Naive thymus-derived CD4-positive, alpha-beta T cell (primary cell): ENCODE data around the gene TSPAN9. TPM values are rescaled to one million over a fixed set of nuclear protein-coding genes. Genes with fewer than 3 reads are reported as not detected.
A peak's percentile ranks its signal among the peaks of the same experiment; 100 is the strongest.

Experiments
- ATAC-seq: fragments of 150-1000 bp; cut with Tn5 transposase; 2 replicates; pipeline ENCODE4 v1.10.0; 2021; ENCODE audit warnings: mild to moderate bottlenecking, moderate library complexity
- CTCF ChIA-PET: fragments of 350-600 bp; sonication (Branson Sonifier 250); formaldehyde crosslinking; loops from one replicate; lab custom pipeline; 2021; ENCODE audit warnings: antibody characterized with exemption; lab: Charles Lee
- POLR2A ChIA-PET: fragments of 350-600 bp; sonication (Branson Sonifier 250); formaldehyde crosslinking; loops from one replicate; lab custom pipeline; 2021; ENCODE audit warnings: antibody characterized with exemption, inconsistent platforms; lab: Charles Lee
- DNase-seq, 9 donors: peaks; one replicate each; pipeline versions ENCODE4 v3.0.0 to v3.0.0-alpha.2; 2020 to 2022; ENCODE audit warnings: mixed read lengths in 1 of 9
- H3K27ac ChIP-seq: one replicate; pipeline ENCODE4 v1.7.0; 2013; ENCODE audit warnings: mild to moderate bottlenecking, low read depth, low read length, moderate library complexity
- H3K27me3 ChIP-seq, 2 donors: one replicate each; pipeline ENCODE4 v1.7.0; 2013; ENCODE audit warnings: low read length in 2 of 2, mild to moderate bottlenecking in 2 of 2, moderate library complexity in 2 of 2; ENCODE audit not compliant: control insufficient read depth in 2 of 2, insufficient read depth in 2 of 2
- H3K36me3 ChIP-seq, 3 experiments: 1 replicate in 2 of 3; 2 replicates in 1 of 3; pipeline ENCODE4 v1.7.0; 2013; ENCODE audit warnings: low read length in 3 of 3, mild to moderate bottlenecking in 3 of 3, moderate library complexity in 1 of 3; ENCODE audit not compliant: insufficient read depth in 3 of 3, control insufficient read depth in 2 of 3
- H3K4me1 ChIP-seq, 2 donors: one replicate each; pipeline ENCODE4 v1.7.0; 2013; ENCODE audit warnings: low read length in 2 of 2, mild to moderate bottlenecking in 2 of 2, moderate library complexity in 1 of 2; ENCODE audit not compliant: control insufficient read depth in 2 of 2, insufficient read depth in 2 of 2
- H3K4me3 ChIP-seq: 2 replicates; pipeline ENCODE4 v1.7.0; 2013; ENCODE audit warnings: mild to moderate bottlenecking, low read length
- H3K9me3 ChIP-seq, 3 experiments: 1 replicate in 2 of 3; 2 replicates in 1 of 3; pipeline ENCODE4 v1.7.0; 2013; ENCODE audit warnings: low read length in 3 of 3; ENCODE audit not compliant: control insufficient read depth in 2 of 3
- H3K27ac Mint-ChIP-seq, 9 donors: one replicate each; pipeline ENCODE4 v1.8.0; 2020 to 2022; ENCODE audit warnings: mixed read lengths in 9 of 9, mild to moderate bottlenecking in 8 of 9, moderate library complexity in 5 of 9, inconsistent platforms in 2 of 9
- H3K27me3 Mint-ChIP-seq, 5 donors: one replicate each; pipeline ENCODE4 v1.8.0; 2021 to 2022; ENCODE audit warnings: mixed read lengths in 5 of 5, mild to moderate bottlenecking in 1 of 5
- H3K36me3 Mint-ChIP-seq, 5 donors: one replicate each; pipeline ENCODE4 v1.8.0; 2020 to 2022; ENCODE audit warnings: mixed read lengths in 5 of 5, mild to moderate bottlenecking in 3 of 5, inconsistent platforms in 1 of 5
- H3K4me1 Mint-ChIP-seq, 7 donors: one replicate each; pipeline ENCODE4 v1.8.0; 2020 to 2022; ENCODE audit warnings: mixed read lengths in 7 of 7, mild to moderate bottlenecking in 3 of 7, inconsistent platforms in 1 of 7
- H3K4me3 Mint-ChIP-seq, 10 donors: one replicate each; pipeline ENCODE4 v1.8.0; 2020 to 2022; ENCODE audit warnings: mild to moderate bottlenecking in 10 of 10, mixed read lengths in 10 of 10, moderate library complexity in 6 of 10, inconsistent platforms in 2 of 10
- H3K9me3 Mint-ChIP-seq, 11 donors: one replicate each; pipeline ENCODE4 v1.8.0; 2020 to 2022; ENCODE audit warnings: mixed read lengths in 11 of 11, mild to moderate bottlenecking in 4 of 11, inconsistent platforms in 1 of 11, moderate library complexity in 1 of 11
- intact Hi-C, 2 donors: fragments of 100-400 bp; cut with micrococcal nuclease; formaldehyde crosslinking; loops; one replicate each; pipeline ENCODE4 v1.15.1; 2023
- polyA plus RNA-seq, 2 donors: library from polyadenylated mRNA; unstranded; fragments of 300-500 nt; fragmentation: Illumina TruSeq; gene quantifications; one replicate each; pipeline ENCODE4 v1.2.3, GENCODE V29; 2021
- total RNA-seq, 6 experiments: library from RNA in 5 of 6; stranded (reverse) in 5 of 6; gene quantifications; 1 replicate in 5 of 6; 2 replicates in 1 of 6; pipeline ENCODE4 v1.2.3 and lab custom pipeline; 2021 to 2026

Gene TSPAN9
- total and polyA plus RNA-seq, 7 experiments from 2014 or later = 0.20 to 1.8 (median 1.1) TPM; not detected in 1

DNA sequence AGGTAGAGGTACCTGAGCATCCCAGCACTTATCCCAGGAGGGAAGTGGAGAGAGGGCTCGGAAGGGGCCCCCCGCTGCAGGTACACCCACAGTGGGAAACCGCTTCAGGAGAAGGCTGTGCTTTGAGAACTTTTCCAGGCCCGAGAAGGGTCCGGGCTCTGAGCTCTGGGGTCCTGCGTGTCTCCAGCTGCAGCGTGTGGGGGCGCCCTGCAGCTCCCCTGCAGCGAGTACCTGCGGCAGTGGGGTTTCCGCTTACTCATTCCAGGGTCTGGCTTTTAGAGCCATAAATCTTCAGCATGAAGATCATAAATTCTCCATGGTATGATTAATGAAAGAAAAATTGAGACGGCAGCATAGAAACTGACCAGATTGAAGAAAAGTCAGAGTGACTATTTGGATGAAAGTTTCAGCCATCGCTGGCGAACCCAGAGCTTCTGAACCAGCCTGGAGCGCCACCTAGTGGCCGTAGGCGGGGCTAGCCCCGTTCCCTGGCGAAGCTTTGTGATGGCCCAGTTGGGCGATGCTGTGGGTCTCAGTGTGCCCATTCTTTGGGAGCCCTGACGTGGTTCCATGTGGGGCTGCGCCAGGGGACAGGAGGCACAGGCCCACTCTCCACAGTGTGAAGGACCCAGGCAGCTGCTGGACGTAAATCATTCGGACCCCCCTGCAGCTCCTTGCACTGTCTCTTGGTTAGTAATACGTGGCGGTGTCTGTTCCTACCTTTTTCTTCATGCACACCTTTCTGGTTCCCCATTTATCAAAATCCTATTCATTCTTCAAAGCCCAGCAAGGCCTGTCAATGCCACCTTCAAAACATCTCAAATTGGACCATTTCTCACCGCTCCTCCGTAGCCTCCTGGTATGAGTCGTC is 198.2 kb downstream of the TSPAN9 start:
- Histone ChIP-seq H3K4me1 (no peaks in the 10 kb centered on the region), H3K27me3 (no peaks in the 10 kb centered on the region), H3K9me3 (no peaks in the 10 kb centered on the region), H3K27ac (no peak overlapping the region), H3K4me3 (no peak overlapping the region), H3K36me3 (no peaks in the 10 kb centered on the region)
- ChIA-PET POLR2A (no interaction called here), CTCF (interaction anchor here (0.7 to 3.0 kb wide), 8 partner anchors 9 to 202 kb away, joined by 3 to 31 read pairs (median 4); no protein-coding TSS in a partner anchor)
- intact Hi-C loops = loop anchor here (1.0 kb wide), 3 partner anchors 140 to 202 kb away; partner anchors contain the start of gene TSPAN9 (in 1 of the 2)
- Mint-ChIP-seq H3K36me3 (no peaks in the 10 kb centered on the region), H3K27me3 (peaks cover 5 to 30% (median 11%) of the 10 kb centered on the region in 5 donors), H3K9me3 (peaks cover 0 to 4% (median 0%) of the 10 kb centered on the region in 11 donors), H3K4me1 (no peaks in the 10 kb centered on the region), H3K27ac (no peak overlapping the region), H3K4me3 (peak overlapping the region in 3 of 10 donors; percentile 19 to 34 (median 32))
- DNase-seq (peak; percentile 24 to 75 (median 62)), ATAC-seq (peak; percentile 74)

- intact Hi-C loops = no loop called here
- ChIA-PET POLR2A (no interaction called here), CTCF (interaction anchor here (1.0 to 3.0 kb wide), 3 partner anchors 10 to 203 kb away, joined by 3 to 31 read pairs (median 6); no protein-coding TSS in a partner anchor)
- H3K36me3 Mint-ChIP-seq = no peaks in the 10 kb centered on the region
- H3K4me1 Mint-ChIP-seq = no peaks in the 10 kb centered on the region
- Histone ChIP-seq H3K9me3 (no peaks in the 10 kb centered on the region), H3K4me1 (no peaks in the 10 kb centered on the region), H3K4me3 (no peak overlapping the region), H3K27ac (no peak overlapping the region), H3K36me3 (no peaks in the 10 kb centered on the region), H3K27me3 (no peaks in the 10 kb centered on the region)
- H3K27ac Mint-ChIP-seq = no peak overlapping the region
- no peak overlapping the region for H3K4me3 Mint-ChIP-seq
- H3K9me3 Mint-ChIP-seq = peaks cover 0 to 4% (median 0%) of the 10 kb centered on the region in 11 donors
- H3K27me3 Mint-ChIP-seq = peaks cover 5 to 30% (median 8%) of the 10 kb centered on the region in 5 donors
- no peak for DNase-seq
- ATAC-seq = no peak
Measured at GRCh38 chr12:3276226-3276625, 199.0 kb downstream of the TSPAN9 start.

DNA sequence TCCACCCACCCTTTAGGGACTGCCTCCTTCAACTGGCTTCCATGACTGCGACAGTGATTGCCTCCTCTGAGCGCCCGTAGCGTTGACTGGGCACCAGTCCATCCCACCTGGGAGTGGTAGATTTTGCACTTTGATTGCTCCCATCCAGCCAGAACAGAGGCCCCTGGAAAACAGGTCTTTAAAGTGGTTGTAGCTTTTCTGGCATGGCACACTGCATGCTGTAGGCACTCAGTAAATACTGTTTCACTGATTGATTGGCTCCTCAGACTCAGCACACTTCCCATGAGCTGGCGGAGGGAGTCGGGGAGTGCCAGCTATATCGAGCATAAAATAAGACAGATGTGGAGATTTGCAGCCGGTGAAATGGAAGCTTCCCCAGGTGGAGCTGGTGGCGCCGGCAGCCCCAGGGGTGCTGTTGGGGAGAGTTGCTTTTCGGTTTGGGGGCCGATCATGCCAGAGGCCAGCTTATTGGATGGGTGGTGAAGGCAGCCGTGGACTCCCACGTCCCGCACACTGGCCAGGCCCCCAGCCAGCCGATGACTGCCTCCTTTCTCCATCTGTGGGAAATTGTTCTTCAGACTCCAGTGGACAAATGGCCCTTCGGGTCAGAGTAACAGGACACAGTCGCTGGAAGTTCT is 200.2 kb downstream of the TSPAN9 start:
- peaks cover 5 to 30% (median 8%) of the 10 kb centered on the region in 5 donors for H3K27me3 Mint-ChIP-seq
- POLR2A ChIA-PET = no interaction called here

GRCh38 chr12:3278681-3279414 is 201.7 kb downstream of the TSPAN9 start:
- H3K4me3 Mint-ChIP-seq = no peak overlapping the region
- H3K4me1 ChIP-seq = no peaks in the 10 kb centered on the region
- ATAC-seq = no peak
- peaks cover 0 to 5% (median 0%) of the 10 kb centered on the region in 11 donors for H3K9me3 Mint-ChIP-seq
- no peaks in the 10 kb centered on the region for H3K36me3 ChIP-seq
- peak overlapping the region in 1 of 9 donors; percentile 28 for H3K27ac Mint-ChIP-seq
- ChIA-PET CTCF (interaction anchor here (1.4 kb wide), 1 partner anchor 21 kb away, joined by 4 read pairs; no protein-coding TSS in a partner anchor), POLR2A (no interaction called here)
- no peak overlapping the region for H3K4me3 ChIP-seq
- no peaks in the 10 kb centered on the region for H3K27me3 ChIP-seq
- H3K4me1 Mint-ChIP-seq = peaks cover 0 to 4% (median 0%) of the 10 kb centered on the region in 7 donors
- no peaks in the 10 kb centered on the region for H3K9me3 ChIP-seq
- DNase-seq = no peak
- peaks cover 5 to 30% (median 8%) of the 10 kb centered on the region in 5 donors for H3K27me3 Mint-ChIP-seq
- intact Hi-C loops = no loop called here
- no peak overlapping the region for H3K27ac ChIP-seq
- H3K36me3 Mint-ChIP-seq = no peaks in the 10 kb centered on the region

More for the DNA sequence above, 200.2 kb downstream of the TSPAN9 start:
- Mint-ChIP-seq H3K4me1 (peaks cover 0 to 4% (median 0%) of the 10 kb centered on the region in 7 donors), H3K36me3 (no peaks in the 10 kb centered on the region), H3K27ac (no peak overlapping the region), H3K9me3 (peaks cover 0 to 5% (median 0%) of the 10 kb centered on the region in 11 donors), H3K4me3 (no peak overlapping the region)
- no peaks in the 10 kb centered on the region for H3K4me1 ChIP-seq
- H3K4me3 ChIP-seq = no peak overlapping the region
- H3K9me3 ChIP-seq = no peaks in the 10 kb centered on the region
- CTCF ChIA-PET = interaction anchor here (1.1 to 3.0 kb wide), 3 partner anchors 23 to 204 kb away, joined by 3 to 31 read pairs (median 4); no protein-coding TSS in a partner anchor
- intact Hi-C loops = no loop called here
- H3K36me3 ChIP-seq = no peaks in the 10 kb centered on the region
- no peak overlapping the region for H3K27ac ChIP-seq
- ATAC-seq = no peak
- H3K27me3 ChIP-seq = no peaks in the 10 kb centered on the region
- no peak for DNase-seq

DNA sequence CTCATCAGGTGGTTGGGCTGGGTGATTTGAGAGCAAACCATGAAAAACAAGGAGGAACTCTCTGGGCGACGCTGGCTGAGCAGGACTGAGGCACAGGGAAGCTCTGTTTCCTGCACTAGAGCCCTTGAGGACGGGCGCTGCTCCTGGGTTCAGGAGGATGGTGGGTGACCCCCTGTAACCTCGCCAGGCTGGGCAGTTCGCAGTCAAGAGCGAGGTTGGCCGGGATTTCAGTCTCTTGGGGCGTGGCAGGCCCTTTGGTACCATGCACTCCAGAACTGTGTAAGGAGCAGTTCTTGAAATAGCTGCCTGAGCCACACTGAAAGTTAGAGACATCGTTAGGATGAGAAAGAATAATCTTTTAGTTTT is 202.2 kb downstream of the TSPAN9 start:
- intact Hi-C loops = no loop called here
- ChIA-PET CTCF (interaction anchor here (1.4 kb wide), 1 partner anchor 21 kb away, joined by 4 read pairs; no protein-coding TSS in a partner anchor), POLR2A (no interaction called here)
- Mint-ChIP-seq H3K27ac (no peak overlapping the region), H3K4me3 (no peak overlapping the region), H3K4me1 (peaks cover 0 to 4% (median 0%) of the 10 kb centered on the region in 7 donors), H3K27me3 (peaks cover 7 to 30% (median 8%) of the 10 kb centered on the region in 5 donors), H3K36me3 (no peaks in the 10 kb centered on the region), H3K9me3 (peaks cover 0 to 5% (median 0%) of the 10 kb centered on the region in 11 donors)
- no peaks in the 10 kb centered on the region for H3K27me3 ChIP-seq
- H3K36me3 ChIP-seq = no peaks in the 10 kb centered on the region
- ATAC-seq (no peak), DNase-seq (no peak)
- H3K9me3 ChIP-seq = no peaks in the 10 kb centered on the region
- H3K4me1 ChIP-seq = no peaks in the 10 kb centered on the region
- no peak overlapping the region for H3K4me3 ChIP-seq
- no peak overlapping the region for H3K27ac ChIP-seq

DNA sequence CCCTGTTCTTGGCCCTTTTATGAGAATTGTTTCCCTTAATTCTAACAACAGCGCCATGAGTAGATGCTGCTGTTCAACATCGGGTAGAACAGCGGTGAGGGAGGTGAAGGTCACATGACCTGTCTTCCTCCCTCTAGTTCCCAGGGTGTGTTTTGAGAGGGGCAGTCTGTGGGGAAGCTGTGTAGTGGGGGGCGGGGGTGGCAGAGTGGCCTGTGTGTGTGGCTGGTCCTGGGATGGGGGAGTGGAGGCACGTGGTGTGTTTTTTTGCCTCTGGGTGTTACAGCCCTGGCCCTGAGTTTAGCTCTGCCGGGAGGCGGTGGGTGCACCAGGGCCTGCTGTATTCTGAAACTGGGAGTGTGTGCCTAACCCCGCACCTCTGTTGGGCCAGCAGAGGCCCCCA is 202.7 kb downstream of the TSPAN9 start:
- H3K27ac ChIP-seq = no peak overlapping the region
- no peaks in the 10 kb centered on the region for H3K27me3 ChIP-seq
- no peak for ATAC-seq
- Mint-ChIP-seq H3K4me1 (peaks cover 0 to 4% (median 0%) of the 10 kb centered on the region in 7 donors), H3K27ac (no peak overlapping the region), H3K4me3 (no peak overlapping the region), H3K27me3 (peaks cover 4 to 27% (median 8%) of the 10 kb centered on the region in 5 donors), H3K36me3 (no peaks in the 10 kb centered on the region), H3K9me3 (peaks cover 0 to 5% (median 0%) of the 10 kb centered on the region in 11 donors)
- H3K4me1 ChIP-seq = no peaks in the 10 kb centered on the region
- H3K4me3 ChIP-seq = no peak overlapping the region
- POLR2A ChIA-PET = no interaction called here
- intact Hi-C loops = no loop called here
- H3K36me3 ChIP-seq = no peaks in the 10 kb centered on the region
- CTCF ChIA-PET = interaction anchor here (1.4 kb wide), 1 partner anchor 20 kb away, joined by 4 read pairs; no protein-coding TSS in a partner anchor
- DNase-seq = no peak
- no peaks in the 10 kb centered on the region for H3K9me3 ChIP-seq
